HUES48 (cell line): ENCODE data around the gene KRT85.

Experiments
- H3K27ac ChIP-seq: one replicate; pipeline ENCODE4 v1.7.0; 2013; ENCODE audit warnings: low read depth, low read length, inconsistent platforms
- H3K27me3 ChIP-seq: 2 replicates; pipeline ENCODE4 v1.6.1; 2013; ENCODE audit warnings: mild to moderate bottlenecking, low read length; ENCODE audit not compliant: control insufficient read depth, insufficient read depth
- H3K36me3 ChIP-seq: 2 replicates; pipeline ENCODE4 v1.6.1; 2013; ENCODE audit warnings: low read length; ENCODE audit not compliant: control insufficient read depth, insufficient read depth
- H3K4me1 ChIP-seq: 2 replicates; pipeline ENCODE4 v1.6.1; 2013; ENCODE audit warnings: mild to moderate bottlenecking, low read length; ENCODE audit not compliant: control insufficient read depth, insufficient read depth
- H3K4me3 ChIP-seq: 2 replicates; pipeline ENCODE4 v1.5.1; 2013; ENCODE audit warnings: mild to moderate bottlenecking, low read depth, low read length
- H3K9ac ChIP-seq: 2 replicates; pipeline ENCODE4 v1.6.1; 2013; ENCODE audit warnings: mild to moderate bottlenecking, low read depth, low read length, moderate library complexity
- H3K9me3 ChIP-seq: 2 replicates; pipeline ENCODE4 v1.6.1; 2013; ENCODE audit warnings: low read length; ENCODE audit not compliant: control insufficient read depth, insufficient read depth

The KRT85 gene

GRCh38 chr12:52394836-52395405, 27.6 kb upstream of the KRT85 start:
- Histone ChIP-seq H3K4me1 (no peaks in the 10 kb centered on the region), H3K27me3 (no peaks in the 10 kb centered on the region), H3K4me3 (no peak overlapping the region), H3K9me3 (no peaks in the 10 kb centered on the region), H3K9ac (no peak overlapping the region), H3K36me3 (no peaks in the 10 kb centered on the region), H3K27ac (no peak overlapping the region)

DNA sequence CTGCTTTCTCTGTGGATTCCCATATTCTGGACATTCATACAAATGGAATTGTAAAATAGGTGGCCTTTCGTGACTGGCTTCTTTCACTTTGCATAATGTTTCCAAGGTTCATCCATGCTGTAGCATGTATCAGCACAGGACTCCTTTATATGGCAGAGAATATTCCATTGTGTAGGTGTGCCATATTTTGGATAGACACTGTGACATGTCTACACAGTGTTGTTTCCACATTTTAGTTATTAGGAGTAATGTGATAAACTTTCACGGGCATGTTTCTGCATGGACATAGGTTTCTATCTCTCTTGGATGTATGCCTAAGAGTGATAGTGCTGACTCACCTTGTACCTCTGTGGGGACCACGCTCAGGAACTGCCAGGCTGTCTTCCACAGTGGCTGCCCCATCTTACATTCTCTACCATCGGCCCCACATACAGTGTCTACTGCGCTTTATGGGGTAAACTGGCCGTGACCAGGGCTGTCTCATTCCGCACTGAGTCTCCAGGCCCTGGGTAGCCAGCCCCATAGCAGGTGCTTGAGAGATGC, 25.3 kb upstream of the KRT85 start:
- H3K27ac ChIP-seq, result no peak overlapping the region
- no peaks in the 10 kb centered on the region for H3K9me3 ChIP-seq
- no peak overlapping the region for H3K4me3 ChIP-seq
- H3K4me1 ChIP-seq, result no peaks in the 10 kb centered on the region
- no peak overlapping the region for H3K9ac ChIP-seq
- H3K27me3 ChIP-seq, result no peaks in the 10 kb centered on the region
- no peaks in the 10 kb centered on the region for H3K36me3 ChIP-seq

DNA sequence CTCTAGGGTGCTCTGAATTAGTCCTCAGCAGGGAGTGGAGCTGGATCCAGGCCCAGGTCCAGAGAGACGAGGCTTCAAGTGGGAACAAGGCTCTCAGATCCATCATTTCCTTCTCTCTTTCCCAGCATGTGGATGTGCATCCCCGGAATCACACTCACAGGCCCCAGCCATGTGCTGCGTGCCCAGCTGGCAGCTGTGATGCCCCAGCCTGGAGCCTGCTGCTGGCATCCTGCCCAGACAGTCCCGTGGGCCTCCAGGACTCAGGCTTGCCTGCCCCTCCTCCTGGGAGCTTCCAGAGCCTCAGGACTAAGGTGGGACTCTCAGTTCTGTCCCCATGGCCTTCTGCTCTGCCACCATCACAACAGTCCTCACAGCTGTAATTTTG, 24.3 kb upstream of the KRT85 start:
- Histone ChIP-seq H3K4me1 (no peaks in the 10 kb centered on the region), H3K4me3 (no peak overlapping the region), H3K27ac (no peak overlapping the region), H3K9me3 (no peaks in the 10 kb centered on the region), H3K36me3 (no peaks in the 10 kb centered on the region), H3K27me3 (no peaks in the 10 kb centered on the region), H3K9ac (no peak overlapping the region)

- Histone ChIP-seq H3K27me3 (no peaks in the 10 kb centered on the region), H3K9ac (no peak overlapping the region), H3K9me3 (no peaks in the 10 kb centered on the region), H3K4me1 (no peaks in the 10 kb centered on the region), H3K4me3 (no peak overlapping the region), H3K36me3 (no peaks in the 10 kb centered on the region), H3K27ac (no peak overlapping the region)
Measured at GRCh38 chr12:52390739-52391617, 23.7 kb upstream of the KRT85 start.

GRCh38 chr12:52389313-52390207, 22.3 kb upstream of the KRT85 start:
- Histone ChIP-seq H3K9me3 (no peaks in the 10 kb centered on the region), H3K27ac (no peak overlapping the region), H3K4me1 (no peaks in the 10 kb centered on the region), H3K27me3 (no peaks in the 10 kb centered on the region), H3K4me3 (no peak overlapping the region), H3K36me3 (no peaks in the 10 kb centered on the region), H3K9ac (no peak overlapping the region)

DNA sequence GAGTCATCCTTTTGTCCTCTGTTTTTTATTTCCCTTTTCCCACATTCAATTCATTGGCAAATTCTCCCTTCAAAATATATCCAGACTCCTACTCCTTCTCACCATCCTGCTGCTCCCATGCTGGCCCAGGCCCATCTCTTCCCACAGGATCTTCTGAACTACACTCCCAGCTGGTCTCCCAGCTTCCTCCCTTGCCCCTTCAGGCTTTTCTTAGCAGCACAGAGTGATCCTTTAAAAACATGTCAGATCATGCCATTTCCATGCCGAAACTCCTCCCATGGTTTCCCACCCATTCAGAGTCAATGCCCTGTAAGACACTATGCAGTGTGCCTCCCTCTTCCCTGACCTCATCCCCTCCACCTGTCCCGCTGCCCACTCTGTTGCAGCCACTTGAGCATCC, 20.6 kb upstream of the KRT85 start:
- H3K27ac ChIP-seq, result no peak overlapping the region
- no peaks in the 10 kb centered on the region for H3K27me3 ChIP-seq
- no peaks in the 10 kb centered on the region for H3K4me1 ChIP-seq
- no peak overlapping the region for H3K9ac ChIP-seq
- H3K4me3 ChIP-seq, result no peak overlapping the region
- no peaks in the 10 kb centered on the region for H3K36me3 ChIP-seq
- H3K9me3 ChIP-seq, result no peaks in the 10 kb centered on the region

DNA sequence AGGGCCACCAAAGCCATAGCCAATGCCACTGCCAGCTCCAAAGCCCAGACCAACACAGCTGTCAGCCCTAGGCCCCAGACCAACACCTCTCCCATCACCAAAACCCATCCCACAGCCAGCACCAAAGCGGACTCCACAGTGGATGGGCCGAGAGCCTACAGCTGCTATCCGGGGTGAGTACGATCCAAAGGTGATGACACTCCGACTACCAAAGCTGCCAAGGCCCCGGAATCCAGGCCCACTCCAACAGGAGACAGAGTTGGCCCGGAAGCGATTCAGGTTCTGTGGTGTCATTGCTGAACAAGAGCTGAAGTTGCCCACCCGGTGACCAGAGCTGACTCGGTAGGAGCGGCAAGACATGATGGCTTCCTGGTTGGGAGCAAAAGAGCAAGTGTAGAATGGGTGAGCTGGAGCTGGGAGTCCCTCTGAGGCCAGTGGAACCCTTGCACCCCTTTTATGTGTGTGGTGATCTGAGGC, 18.0 kb upstream of the KRT85 start, which contains the start of gene KRT84:
KRT84 (minus strand) TSS at position 427 of the 477 bp plus-strand sequence; CDS start at position 360, 67 bp downstream.
- Histone ChIP-seq H3K36me3 (no peaks in the 10 kb centered on the region), H3K9me3 (no peaks in the 10 kb centered on the region), H3K9ac (no peak within 1 kb of the TSS), H3K27me3 (no peaks in the 10 kb centered on the region), H3K4me3 (no peak within 1 kb of the TSS), H3K27ac (no peak within 1 kb of the TSS), H3K4me1 (no peaks in the 10 kb centered on the region)

- H3K9me3 ChIP-seq, result no peaks in the 10 kb centered on the region
- H3K9ac ChIP-seq, result no peak overlapping the region
- H3K4me3 ChIP-seq, result no peak overlapping the region
- H3K27me3 ChIP-seq, result no peaks in the 10 kb centered on the region
- no peak overlapping the region for H3K27ac ChIP-seq
- no peaks in the 10 kb centered on the region for H3K36me3 ChIP-seq
- H3K4me1 ChIP-seq, result no peaks in the 10 kb centered on the region
Measured at GRCh38 chr12:52383331-52383730, 16.1 kb upstream of the KRT85 start.

GRCh38 chr12:52382854-52383253, 15.6 kb upstream of the KRT85 start:
- H3K4me1 ChIP-seq, result no peaks in the 10 kb centered on the region
- no peaks in the 10 kb centered on the region for H3K9me3 ChIP-seq
- H3K9ac ChIP-seq, result no peak overlapping the region
- H3K36me3 ChIP-seq, result no peaks in the 10 kb centered on the region
- no peak overlapping the region for H3K4me3 ChIP-seq
- no peak overlapping the region for H3K27ac ChIP-seq
- no peaks in the 10 kb centered on the region for H3K27me3 ChIP-seq

DNA sequence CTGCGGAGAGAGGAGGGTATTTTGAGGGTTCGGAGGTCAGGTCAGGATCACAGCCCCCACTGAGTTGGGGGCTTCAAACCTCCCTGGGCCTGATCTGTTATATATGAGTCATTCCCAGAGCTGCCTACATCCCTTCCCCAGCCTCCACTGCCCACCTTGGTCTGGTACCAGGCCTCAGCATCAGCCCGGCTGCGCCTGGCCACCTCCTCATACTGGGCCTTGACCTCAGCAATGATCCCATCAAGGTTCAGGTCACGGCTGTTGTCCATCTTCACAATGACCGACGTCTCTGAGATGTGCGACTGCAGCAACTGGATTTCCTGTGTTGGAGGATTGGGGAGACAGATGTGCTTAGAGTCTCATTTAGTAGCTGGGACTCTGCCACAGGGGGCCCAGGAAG, 13.9 kb upstream of the KRT85 start:
- H3K9me3 ChIP-seq, result no peaks in the 10 kb centered on the region
- H3K4me1 ChIP-seq, result no peaks in the 10 kb centered on the region
- no peaks in the 10 kb centered on the region for H3K27me3 ChIP-seq

More for the DNA sequence above, 13.9 kb upstream of the KRT85 start:
- H3K36me3 ChIP-seq, result no peaks in the 10 kb centered on the region
- H3K9ac ChIP-seq, result no peak overlapping the region
- H3K4me3 ChIP-seq, result no peak overlapping the region
- no peak overlapping the region for H3K27ac ChIP-seq
